Measurements from ENCODE around the gene KRTAP10-8.
"Not testable (repeated sequence)": the region's sequence is repeated elsewhere in the genome, so short reads cannot be mapped to it uniquely, and the experiment has no call there.

DNA sequence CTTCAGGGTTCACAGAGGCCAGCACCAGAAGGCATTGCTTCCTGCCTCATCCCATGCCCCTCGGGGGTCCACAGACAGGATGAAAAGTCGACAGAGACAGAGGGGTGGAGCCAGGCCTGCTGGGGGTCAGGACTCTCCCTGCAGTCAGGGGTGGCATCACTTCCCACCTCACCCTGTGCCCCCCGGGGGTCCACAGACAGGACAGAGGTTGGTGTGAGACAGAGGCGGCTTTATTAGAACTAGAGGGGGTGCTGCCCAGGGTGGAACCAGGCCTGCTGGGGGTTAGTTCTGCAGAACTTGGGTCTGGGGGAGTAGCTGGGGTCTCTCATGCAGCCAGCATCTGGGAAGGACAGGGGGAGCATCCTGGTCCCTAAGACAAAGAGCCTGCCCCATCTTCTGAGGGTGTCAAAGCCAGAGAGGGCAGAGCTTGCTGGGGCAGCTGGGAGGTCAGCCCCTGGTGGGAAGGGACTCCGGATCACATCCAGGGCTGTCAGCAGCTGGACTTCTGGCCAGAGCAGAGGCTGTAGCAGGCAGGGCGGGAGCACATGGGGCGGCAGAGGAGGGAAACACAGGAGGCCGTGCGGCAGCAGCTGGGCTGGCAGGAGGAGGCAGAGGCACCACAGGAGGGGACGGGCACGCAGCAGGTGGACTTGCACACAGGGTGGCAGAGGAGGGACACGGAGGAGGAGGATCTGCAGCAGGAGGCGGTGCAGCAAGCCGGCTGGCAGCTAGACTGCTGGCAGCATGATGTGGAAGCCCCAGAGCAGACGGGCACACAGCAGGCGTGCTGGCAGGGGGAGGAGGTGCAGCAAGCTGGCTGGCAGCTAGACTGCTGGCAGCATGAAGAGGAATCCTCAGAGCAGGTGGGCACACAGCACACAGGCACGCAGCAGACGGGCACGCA lies 20.7 kb upstream of the KRTAP10-8 start:
- TF ChIP-seq, protein P1, sequence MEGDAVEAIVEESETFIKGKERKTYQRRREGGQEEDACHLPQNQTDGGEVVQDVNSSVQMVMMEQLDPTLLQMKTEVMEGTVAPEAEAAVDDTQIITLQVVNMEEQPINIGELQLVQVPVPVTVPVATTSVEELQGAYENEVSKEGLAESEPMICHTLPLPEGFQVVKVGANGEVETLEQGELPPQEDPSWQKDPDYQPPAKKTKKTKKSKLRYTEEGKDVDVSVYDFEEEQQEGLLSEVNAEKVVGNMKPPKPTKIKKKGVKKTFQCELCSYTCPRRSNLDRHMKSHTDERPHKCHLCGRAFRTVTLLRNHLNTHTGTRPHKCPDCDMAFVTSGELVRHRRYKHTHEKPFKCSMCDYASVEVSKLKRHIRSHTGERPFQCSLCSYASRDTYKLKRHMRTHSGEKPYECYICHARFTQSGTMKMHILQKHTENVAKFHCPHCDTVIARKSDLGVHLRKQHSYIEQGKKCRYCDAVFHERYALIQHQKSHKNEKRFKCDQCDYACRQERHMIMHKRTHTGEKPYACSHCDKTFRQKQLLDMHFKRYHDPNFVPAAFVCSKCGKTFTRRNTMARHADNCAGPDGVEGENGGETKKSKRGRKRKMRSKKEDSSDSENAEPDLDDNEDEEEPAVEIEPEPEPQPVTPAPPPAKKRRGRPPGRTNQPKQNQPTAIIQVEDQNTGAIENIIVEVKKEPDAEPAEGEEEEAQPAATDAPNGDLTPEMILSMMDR (IDR thresholded peaks at IDR 0.05): not testable (repeated sequence)
- TF ChIP-seq POLR2A (IDR thresholded peaks at IDR 0.05): not testable (repeated sequence)
